ENCODE data around the gene SMG7.

The SMG7 gene

GRCh38 chr1:183471743-183472487, 384 bp upstream of the SMG7 start (continued):
- TF ChIP-seq, protein P1, sequence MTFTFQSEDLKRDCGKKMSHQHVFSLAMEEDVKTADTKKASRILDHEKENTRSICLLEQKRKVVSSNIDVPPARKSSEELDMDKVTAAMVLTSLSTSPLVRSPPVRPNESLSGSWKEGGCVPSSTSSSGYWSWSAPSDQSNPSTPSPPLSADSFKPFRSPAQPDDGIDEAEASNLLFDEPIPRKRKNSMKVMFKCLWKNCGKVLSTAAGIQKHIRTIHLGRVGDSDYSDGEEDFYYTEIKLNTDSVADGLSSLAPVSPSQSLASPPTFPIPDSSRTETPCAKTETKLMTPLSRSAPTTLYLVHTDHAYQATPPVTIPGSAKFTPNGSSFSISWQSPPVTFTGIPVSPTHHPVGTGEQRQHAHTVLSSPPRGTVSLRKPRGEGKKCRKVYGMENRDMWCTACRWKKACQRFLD (tag by site-specific recombination; IDR thresholded peaks at IDR 0.05): peak; percentile 52; the same call in 1 of the 2 replicates
- TF ChIP-seq ZNF398 (tag by site-specific recombination; IDR thresholded peaks at IDR 0.05) (peak; percentile 93), ZNF174 (tag by site-specific recombination; IDR thresholded peaks at IDR 0.05) (no peak), ZNF391 (tag by site-specific recombination; IDR thresholded peaks at IDR 0.05; ENCODE audit: borderline replicate concordance, low read depth) (peak; percentile 100), MYNN (tag by site-specific recombination; IDR thresholded peaks at IDR 0.05; ENCODE audit: borderline replicate concordance) (peak; percentile 98), ZNF623 (tag by site-specific recombination; IDR thresholded peaks at IDR 0.05) (peak; percentile 76), HOXC10 (CRISPR knock-in tag; IDR thresholded peaks at IDR 0.05) (no peak), ZBTB26 (tag by site-specific recombination; optimal IDR thresholded peaks at IDR 0.05) (no peak), ZNF843 (tag by site-specific recombination; IDR thresholded peaks at IDR 0.05) (peak; percentile 92), ZSCAN16 (tag by site-specific recombination; IDR thresholded peaks at IDR 0.05) (0 out of 2 replicates have a peak, but pooled peaks have one; percentile 77), ZBTB21 (tag by site-specific recombination; IDR thresholded peaks at IDR 0.05) (peak; percentile 92), SP7 (tag by site-specific recombination; IDR thresholded peaks at IDR 0.05) (peak; percentile 97), HOXA7 (CRISPR knock-in tag; IDR thresholded peaks at IDR 0.05; ENCODE audit: borderline replicate concordance) (no peak), SALL2 (tag by site-specific recombination; IDR thresholded peaks at IDR 0.05; ENCODE audit: borderline replicate concordance) (peak; percentile 97; the same call in 1 of the 2 replicates), SCRT1 (tag by site-specific recombination; IDR thresholded peaks at IDR 0.05; ENCODE audit: borderline replicate concordance) (peak; percentile 67), ZFP41 (tag by site-specific recombination; IDR thresholded peaks at IDR 0.05; ENCODE audit: borderline replicate concordance) (peak; percentile 98; the same call in 1 of the 2 replicates), ZNF354C (tag by site-specific recombination; IDR thresholded peaks at IDR 0.05; ENCODE audit: borderline replicate concordance, low read depth) (peak; percentile 60; the same call in 1 of the 2 replicates)
- TF ChIP-seq, protein P2, sequence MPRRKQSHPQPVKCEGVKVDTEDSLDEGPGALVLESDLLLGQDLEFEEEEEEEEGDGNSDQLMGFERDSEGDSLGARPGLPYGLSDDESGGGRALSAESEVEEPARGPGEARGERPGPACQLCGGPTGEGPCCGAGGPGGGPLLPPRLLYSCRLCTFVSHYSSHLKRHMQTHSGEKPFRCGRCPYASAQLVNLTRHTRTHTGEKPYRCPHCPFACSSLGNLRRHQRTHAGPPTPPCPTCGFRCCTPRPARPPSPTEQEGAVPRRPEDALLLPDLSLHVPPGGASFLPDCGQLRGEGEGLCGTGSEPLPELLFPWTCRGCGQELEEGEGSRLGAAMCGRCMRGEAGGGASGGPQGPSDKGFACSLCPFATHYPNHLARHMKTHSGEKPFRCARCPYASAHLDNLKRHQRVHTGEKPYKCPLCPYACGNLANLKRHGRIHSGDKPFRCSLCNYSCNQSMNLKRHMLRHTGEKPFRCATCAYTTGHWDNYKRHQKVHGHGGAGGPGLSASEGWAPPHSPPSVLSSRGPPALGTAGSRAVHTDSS (tag by site-specific recombination; IDR thresholded peaks at IDR 0.05): peak; percentile 61; the same call in 1 of the 2 replicates
- TF ChIP-seq, protein P3, sequence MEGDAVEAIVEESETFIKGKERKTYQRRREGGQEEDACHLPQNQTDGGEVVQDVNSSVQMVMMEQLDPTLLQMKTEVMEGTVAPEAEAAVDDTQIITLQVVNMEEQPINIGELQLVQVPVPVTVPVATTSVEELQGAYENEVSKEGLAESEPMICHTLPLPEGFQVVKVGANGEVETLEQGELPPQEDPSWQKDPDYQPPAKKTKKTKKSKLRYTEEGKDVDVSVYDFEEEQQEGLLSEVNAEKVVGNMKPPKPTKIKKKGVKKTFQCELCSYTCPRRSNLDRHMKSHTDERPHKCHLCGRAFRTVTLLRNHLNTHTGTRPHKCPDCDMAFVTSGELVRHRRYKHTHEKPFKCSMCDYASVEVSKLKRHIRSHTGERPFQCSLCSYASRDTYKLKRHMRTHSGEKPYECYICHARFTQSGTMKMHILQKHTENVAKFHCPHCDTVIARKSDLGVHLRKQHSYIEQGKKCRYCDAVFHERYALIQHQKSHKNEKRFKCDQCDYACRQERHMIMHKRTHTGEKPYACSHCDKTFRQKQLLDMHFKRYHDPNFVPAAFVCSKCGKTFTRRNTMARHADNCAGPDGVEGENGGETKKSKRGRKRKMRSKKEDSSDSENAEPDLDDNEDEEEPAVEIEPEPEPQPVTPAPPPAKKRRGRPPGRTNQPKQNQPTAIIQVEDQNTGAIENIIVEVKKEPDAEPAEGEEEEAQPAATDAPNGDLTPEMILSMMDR (tag by site-specific recombination; IDR thresholded peaks at IDR 0.05): peak; percentile 97
- TF ChIP-seq, protein P4, sequence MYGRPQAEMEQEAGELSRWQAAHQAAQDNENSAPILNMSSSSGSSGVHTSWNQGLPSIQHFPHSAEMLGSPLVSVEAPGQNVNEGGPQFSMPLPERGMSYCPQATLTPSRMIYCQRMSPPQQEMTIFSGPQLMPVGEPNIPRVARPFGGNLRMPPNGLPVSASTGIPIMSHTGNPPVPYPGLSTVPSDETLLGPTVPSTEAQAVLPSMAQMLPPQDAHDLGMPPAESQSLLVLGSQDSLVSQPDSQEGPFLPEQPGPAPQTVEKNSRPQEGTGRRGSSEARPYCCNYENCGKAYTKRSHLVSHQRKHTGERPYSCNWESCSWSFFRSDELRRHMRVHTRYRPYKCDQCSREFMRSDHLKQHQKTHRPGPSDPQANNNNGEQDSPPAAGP (tag by site-specific recombination; IDR thresholded peaks at IDR 0.05): peak; percentile 100
- TF ChIP-seq, protein P5, sequence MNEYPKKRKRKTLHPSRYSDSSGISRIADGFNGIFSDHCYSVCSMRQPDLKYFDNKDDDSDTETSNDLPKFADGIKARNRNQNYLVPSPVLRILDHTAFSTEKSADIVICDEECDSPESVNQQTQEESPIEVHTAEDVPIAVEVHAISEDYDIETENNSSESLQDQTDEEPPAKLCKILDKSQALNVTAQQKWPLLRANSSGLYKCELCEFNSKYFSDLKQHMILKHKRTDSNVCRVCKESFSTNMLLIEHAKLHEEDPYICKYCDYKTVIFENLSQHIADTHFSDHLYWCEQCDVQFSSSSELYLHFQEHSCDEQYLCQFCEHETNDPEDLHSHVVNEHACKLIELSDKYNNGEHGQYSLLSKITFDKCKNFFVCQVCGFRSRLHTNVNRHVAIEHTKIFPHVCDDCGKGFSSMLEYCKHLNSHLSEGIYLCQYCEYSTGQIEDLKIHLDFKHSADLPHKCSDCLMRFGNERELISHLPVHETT (tag by site-specific recombination; IDR thresholded peaks at IDR 0.05): peak; percentile 100
- TF ChIP-seq, protein P6, sequence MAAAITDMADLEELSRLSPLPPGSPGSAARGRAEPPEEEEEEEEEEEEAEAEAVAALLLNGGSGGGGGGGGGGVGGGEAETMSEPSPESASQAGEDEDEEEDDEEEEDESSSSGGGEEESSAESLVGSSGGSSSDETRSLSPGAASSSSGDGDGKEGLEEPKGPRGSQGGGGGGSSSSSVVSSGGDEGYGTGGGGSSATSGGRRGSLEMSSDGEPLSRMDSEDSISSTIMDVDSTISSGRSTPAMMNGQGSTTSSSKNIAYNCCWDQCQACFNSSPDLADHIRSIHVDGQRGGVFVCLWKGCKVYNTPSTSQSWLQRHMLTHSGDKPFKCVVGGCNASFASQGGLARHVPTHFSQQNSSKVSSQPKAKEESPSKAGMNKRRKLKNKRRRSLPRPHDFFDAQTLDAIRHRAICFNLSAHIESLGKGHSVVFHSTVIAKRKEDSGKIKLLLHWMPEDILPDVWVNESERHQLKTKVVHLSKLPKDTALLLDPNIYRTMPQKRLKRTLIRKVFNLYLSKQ (tag by site-specific recombination; IDR thresholded peaks at IDR 0.05; ENCODE audit: borderline replicate concordance): peak; percentile 93; the same call in 1 of the 2 replicates

Measured in HEK293 (cell line).